ENCODE data around the gene SH2B2.
"Not testable (repeated sequence)": the region's sequence is repeated elsewhere in the genome, so short reads cannot be mapped to it uniquely, and the experiment has no call there.

DNA sequence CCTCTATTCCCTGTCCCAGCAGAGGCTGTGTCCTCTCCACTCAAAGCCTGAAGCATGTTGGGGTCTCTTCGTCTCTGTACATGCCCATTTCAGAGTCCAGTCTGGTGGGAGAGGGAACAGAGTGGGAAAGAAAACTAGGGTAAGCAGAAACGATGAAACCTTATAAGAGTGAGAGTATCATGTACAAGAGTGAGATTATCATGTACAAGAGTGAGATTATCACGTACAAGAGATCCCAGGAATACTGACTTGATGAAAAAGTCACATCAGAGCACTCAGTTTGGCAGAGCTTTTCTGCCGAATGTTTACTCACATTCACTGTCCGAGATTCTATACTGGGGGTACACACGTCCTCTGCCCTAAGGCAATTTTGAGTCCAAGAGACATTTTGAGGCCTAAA lies 69.7 kb downstream of the SH2B2 start, which contains the start of gene SPDYE6:
- TF ChIP-seq, protein P1, sequence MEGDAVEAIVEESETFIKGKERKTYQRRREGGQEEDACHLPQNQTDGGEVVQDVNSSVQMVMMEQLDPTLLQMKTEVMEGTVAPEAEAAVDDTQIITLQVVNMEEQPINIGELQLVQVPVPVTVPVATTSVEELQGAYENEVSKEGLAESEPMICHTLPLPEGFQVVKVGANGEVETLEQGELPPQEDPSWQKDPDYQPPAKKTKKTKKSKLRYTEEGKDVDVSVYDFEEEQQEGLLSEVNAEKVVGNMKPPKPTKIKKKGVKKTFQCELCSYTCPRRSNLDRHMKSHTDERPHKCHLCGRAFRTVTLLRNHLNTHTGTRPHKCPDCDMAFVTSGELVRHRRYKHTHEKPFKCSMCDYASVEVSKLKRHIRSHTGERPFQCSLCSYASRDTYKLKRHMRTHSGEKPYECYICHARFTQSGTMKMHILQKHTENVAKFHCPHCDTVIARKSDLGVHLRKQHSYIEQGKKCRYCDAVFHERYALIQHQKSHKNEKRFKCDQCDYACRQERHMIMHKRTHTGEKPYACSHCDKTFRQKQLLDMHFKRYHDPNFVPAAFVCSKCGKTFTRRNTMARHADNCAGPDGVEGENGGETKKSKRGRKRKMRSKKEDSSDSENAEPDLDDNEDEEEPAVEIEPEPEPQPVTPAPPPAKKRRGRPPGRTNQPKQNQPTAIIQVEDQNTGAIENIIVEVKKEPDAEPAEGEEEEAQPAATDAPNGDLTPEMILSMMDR (IDR thresholded peaks at IDR 0.05; ENCODE audit: low read depth, low read length, missing input control) = not testable (repeated sequence)
- TF ChIP-seq RAD21 (IDR thresholded peaks at IDR 0.05); TAF1 (conservative IDR thresholded peaks at IDR 0.05): not testable (repeated sequence)
- TF ChIP-seq, protein P2, sequence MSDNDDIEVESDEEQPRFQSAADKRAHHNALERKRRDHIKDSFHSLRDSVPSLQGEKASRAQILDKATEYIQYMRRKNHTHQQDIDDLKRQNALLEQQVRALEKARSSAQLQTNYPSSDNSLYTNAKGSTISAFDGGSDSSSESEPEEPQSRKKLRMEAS (IDR thresholded peaks at IDR 0.05) = not testable (repeated sequence)
